SJCRH30 (cell line): ENCODE measurements around the gene RNASE7. TPM values are rescaled to one million over a fixed set of nuclear protein-coding genes. Genes with fewer than 3 reads are reported as not detected.

Experiments
- DNase-seq, 2 experiments: peaks; one replicate each; pipeline ENCODE4 v3.0.0-alpha.2; 2015 to 2020
- H3K27ac ChIP-seq: fragments of 250-450 bp; sonication (Bioruptor Pico); 2 replicates; pipeline ENCODE4 v1.5.1; 2020; ENCODE audit warnings: mild to moderate bottlenecking, moderate library complexity
- H3K27me3 ChIP-seq: fragments of 250-450 bp; sonication (Bioruptor Pico); 2 replicates; pipeline ENCODE4 v1.5.1; 2020; ENCODE audit warnings: mild to moderate bottlenecking, moderate library complexity
- H3K36me3 ChIP-seq: fragments of 250-450 bp; sonication (Bioruptor Pico); 2 replicates; pipeline ENCODE4 v1.5.1; 2020; ENCODE audit warnings: mild to moderate bottlenecking, moderate library complexity
- H3K4me1 ChIP-seq: fragments of 250-450 bp; sonication (Bioruptor Pico); 2 replicates; pipeline ENCODE4 v1.5.1; 2020; ENCODE audit warnings: mild to moderate bottlenecking, moderate library complexity
- H3K4me3 ChIP-seq: fragments of 250-450 bp; sonication (Bioruptor Pico); 2 replicates; pipeline ENCODE4 v1.5.1; 2020; ENCODE audit warnings: mild to moderate bottlenecking, moderate library complexity
- H3K9me3 ChIP-seq: fragments of 250-450 bp; sonication (Bioruptor Pico); replicated peaks from 2 replicates; pipeline ENCODE4 v1.5.1; 2020; ENCODE audit warnings: mild to moderate bottlenecking, moderate library complexity
- total RNA-seq: library from RNA; depleted of rRNA; stranded (reverse); fragments of >200 nt; shearing (Covaris generic); gene quantifications from 2 replicates; pipeline ENCODE4 v1.2.3, GENCODE V29; 2014

Gene RNASE7
- total RNA-seq, 1 experiment from 2014 or later, result not detected

DNA sequence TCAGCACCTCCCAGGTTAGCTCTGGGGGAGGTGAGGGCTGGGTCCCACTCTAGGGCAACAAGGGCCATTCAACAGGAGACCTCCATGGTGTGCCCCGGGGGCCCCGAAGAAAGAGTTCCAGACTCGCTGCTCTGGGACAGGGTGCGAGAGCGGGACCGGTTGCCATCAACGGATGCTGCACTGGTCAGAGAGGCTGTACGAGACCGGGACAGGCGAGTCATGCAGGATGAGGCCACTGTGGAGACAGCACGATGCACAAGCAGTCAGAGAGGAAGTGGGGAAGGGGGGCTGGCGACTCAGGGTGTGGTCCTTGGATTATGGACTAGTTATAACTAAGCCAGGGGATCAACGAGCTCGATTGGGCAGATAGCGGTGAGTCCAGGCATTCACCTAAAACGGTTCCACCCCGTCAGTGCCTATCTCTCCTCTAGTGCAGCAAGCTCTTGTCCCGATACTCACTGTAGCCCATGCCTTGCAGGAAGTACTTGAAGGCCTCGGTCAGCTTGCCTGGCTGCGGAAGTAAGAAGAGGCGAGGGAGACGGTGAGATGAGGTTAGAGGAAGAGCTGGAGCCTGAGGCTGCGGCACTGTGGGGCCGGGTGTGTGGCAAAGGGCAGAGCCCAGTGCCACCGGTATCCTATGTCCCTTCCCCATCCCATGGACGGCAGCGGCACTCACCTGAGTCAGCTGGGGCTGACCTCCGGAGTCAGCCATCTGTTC lies 24.5 kb upstream of the RNASE7 start:
- H3K27ac ChIP-seq, result no peak overlapping the region
- DNase-seq, result no peak
- H3K27me3 ChIP-seq, result no peaks in the 10 kb centered on the region; the same call in 1 of the 2 replicates

DNA sequence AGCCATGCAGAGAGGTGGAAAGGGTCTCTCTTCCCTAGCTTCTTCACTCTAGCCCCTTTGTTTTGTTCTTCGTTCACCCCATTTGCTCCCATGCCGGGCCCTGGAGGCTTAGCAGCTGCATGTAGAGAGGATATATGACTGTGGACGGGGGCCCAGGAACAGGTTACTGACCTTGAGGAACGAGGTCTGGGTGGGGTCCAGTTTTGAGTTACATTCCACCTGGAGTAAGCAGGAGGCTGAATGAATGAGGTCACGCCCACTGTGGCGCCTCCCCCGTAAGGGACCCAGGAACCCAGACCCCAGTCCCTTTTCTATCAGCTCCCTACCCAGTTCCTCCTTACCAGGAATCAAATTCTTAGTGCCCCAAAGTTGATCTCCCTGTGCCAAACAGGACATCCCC lies 23.9 kb upstream of the RNASE7 start:
- Histone ChIP-seq H3K4me3 (no peak overlapping the region), H3K4me1 (peaks cover 3% of the 10 kb centered on the region; the same call in 1 of the 2 replicates), H3K36me3 (no peaks in the 10 kb centered on the region), H3K9me3 (no peaks in the 10 kb centered on the region), H3K27ac (no peak overlapping the region), H3K27me3 (peaks cover 4% of the 10 kb centered on the region; the same call in 1 of the 2 replicates)
- DNase-seq, result no peak

More for the DNA sequence above, 24.5 kb upstream of the RNASE7 start:
- Histone ChIP-seq H3K36me3 (no peaks in the 10 kb centered on the region), H3K9me3 (no peaks in the 10 kb centered on the region), H3K4me3 (no peak overlapping the region), H3K4me1 (peaks cover 3% of the 10 kb centered on the region; the same call in 1 of the 2 replicates)

DNA sequence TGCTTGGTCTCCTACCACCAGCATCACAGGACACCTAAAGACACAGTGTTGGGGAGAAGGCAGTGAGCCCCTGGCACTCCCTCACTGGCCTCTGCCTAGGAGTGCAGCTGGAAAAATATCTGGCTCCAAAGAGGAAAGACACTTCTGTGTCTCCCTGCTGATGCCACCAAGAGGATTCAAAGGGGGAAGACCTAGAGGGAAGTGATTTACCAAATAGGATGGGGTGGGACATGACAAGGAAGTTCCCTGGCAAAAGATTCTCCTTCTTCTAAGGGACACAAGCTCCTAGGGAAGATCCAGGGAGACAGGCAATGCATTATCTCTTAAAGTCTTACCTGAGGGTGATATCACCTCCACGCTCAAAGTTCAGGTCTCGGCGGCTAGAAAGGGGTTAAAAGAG lies 23.4 kb upstream of the RNASE7 start:
- peaks cover 3% of the 10 kb centered on the region; the same call in 1 of the 2 replicates for H3K4me1 ChIP-seq

DNA sequence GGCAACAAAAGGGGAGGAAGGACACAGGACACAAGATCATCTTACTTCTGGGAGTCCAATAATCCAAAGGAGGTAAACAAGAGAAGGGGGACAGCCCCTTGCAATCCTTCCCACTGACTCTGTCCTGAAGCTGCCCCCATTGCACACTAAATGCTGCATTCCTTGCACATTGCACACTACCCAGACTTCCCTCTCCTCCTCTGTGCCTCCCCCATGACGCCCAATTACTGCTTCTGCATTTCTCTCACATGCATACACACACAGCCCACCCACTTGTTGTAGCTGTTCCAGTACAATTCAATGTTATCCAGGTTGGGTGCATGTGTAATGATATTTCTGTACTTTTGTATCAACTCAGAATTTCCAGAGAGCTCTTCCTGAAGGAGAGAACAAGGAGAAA lies 22.8 kb upstream of the RNASE7 start:
- Histone ChIP-seq H3K27ac (no peak overlapping the region), H3K36me3 (no peaks in the 10 kb centered on the region), H3K4me1 (peaks cover 3% of the 10 kb centered on the region; the same call in 1 of the 2 replicates), H3K4me3 (no peak overlapping the region), H3K27me3 (peaks cover 13% of the 10 kb centered on the region; the same call in 1 of the 2 replicates), H3K9me3 (no peaks in the 10 kb centered on the region)
- DNase-seq, result no peak

More for the DNA sequence above, 23.4 kb upstream of the RNASE7 start:
- H3K27me3 ChIP-seq, result peaks cover 8% of the 10 kb centered on the region; the same call in 1 of the 2 replicates
- H3K36me3 ChIP-seq, result no peaks in the 10 kb centered on the region
- no peak for DNase-seq
- no peaks in the 10 kb centered on the region for H3K9me3 ChIP-seq
- no peak overlapping the region for H3K27ac ChIP-seq
- H3K4me3 ChIP-seq, result no peak overlapping the region

DNA sequence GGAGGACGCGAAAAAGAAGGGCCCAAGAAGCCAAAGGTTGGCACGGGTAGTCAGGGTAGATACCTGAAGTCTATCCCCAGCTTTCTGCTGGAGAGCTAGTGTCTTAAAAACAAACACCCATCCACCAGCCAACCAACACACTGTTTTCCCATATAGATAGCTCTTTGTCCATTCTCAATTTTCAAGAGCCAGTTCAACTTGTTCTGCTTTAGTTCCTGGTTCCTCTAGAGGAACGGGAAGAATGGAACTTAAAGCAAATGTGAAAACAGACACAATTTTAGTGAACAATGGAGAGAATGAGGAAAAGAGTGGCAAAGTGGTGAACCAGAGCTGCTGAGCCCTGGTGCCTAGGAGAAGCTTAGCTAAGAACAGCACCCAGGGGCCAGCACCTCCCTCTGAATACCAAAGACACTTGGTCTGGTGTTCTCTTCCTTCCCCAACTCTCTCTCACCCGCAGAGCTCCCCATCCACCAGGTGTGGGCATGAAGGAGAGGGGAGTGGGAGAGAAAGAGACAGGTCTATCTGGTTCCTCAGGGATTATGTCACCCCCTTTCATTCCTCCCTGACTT lies 21.1 kb upstream of the RNASE7 start:
- no peak for DNase-seq
- no peaks in the 10 kb centered on the region for H3K36me3 ChIP-seq
- H3K4me3 ChIP-seq, result no peak overlapping the region
- no peaks in the 10 kb centered on the region for H3K9me3 ChIP-seq
- H3K27ac ChIP-seq, result no peak overlapping the region
- H3K4me1 ChIP-seq, result no peaks in the 10 kb centered on the region
- H3K27me3 ChIP-seq, result peaks cover 20% of the 10 kb centered on the region

DNA sequence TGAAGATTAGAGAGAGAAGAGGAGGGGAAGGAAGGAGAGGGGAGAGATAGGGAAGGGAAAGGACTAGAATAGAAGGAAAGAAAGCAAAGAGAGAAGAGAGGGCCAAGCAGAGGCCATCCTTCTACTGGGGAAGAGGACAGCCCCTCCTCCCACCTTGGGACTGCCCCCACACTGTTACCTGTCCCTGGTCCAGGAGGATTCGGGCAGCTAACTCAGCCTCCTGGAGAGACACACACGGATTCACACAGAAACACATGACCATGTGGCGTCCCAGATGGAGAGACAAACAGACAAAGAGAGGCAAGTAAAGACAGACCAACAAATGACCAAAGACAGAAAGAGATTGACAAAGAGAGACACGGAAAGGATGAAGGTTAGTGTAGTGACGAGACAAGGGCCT lies 19.5 kb upstream of the RNASE7 start:
- Histone ChIP-seq H3K4me3 (no peak overlapping the region), H3K36me3 (no peaks in the 10 kb centered on the region), H3K27ac (no peak overlapping the region), H3K9me3 (no peaks in the 10 kb centered on the region), H3K4me1 (no peaks in the 10 kb centered on the region), H3K27me3 (peaks cover 20% of the 10 kb centered on the region)
- no peak for DNase-seq

DNA sequence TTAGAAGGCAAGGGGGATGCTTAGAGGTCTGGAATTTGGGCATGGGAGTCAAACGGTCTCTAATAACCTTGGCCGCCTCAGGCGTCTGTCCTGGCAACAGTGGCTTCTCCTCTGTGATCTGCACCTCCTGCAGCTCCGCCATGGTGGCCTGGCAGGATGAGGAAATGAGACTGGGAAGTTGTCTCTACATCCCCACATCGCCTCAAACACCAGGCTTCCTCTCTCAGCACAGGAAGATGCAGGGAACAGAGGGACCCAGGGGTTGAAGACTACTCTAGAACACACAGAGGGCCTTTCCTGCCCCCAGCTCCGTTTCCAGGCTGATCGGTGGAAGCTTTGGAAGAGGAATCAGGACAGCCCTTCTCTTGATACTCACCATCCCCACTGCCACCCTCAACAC lies 19.0 kb upstream of the RNASE7 start:
- peaks cover 20% of the 10 kb centered on the region for H3K27me3 ChIP-seq
- H3K36me3 ChIP-seq, result no peaks in the 10 kb centered on the region
- no peak for DNase-seq
- H3K27ac ChIP-seq, result no peak overlapping the region
- H3K4me3 ChIP-seq, result no peak overlapping the region
- no peaks in the 10 kb centered on the region for H3K9me3 ChIP-seq
- H3K4me1 ChIP-seq, result no peaks in the 10 kb centered on the region

DNA sequence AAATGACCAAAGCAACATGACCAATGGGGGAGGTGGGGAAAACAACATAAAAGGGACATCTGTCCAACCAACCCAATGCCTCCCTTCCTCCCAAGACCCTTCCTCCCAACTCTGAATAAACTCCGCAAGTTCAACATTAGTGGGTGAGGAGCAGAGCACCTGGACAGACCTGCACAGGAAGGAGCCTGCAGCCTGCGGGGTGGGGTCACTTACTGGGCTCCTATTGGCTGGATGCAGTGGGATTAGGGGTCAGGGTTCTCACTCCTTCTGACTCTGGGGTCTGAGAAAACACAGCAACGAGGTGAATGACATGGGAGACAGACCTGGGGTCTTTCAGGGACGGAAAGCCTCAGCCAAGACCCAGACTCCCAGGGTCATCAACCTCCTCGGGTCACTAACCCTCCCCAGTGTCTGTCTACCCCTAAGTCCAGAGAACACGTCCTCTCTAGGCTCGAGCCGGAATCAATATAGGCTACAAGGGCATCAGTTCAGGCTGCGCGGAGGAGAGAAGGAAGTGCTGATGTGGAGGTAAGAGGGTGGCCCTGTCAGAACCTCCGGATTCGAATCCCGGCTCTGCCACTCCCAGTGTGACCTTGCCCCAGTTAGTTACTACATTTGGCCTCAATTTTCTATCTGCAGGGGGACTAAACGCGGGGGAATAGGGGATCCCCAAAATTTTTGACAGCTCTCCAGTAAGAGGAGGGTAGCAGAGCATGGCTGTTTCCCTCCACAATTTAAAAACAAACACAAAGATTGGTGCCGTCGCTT lies 18.2 kb upstream of the RNASE7 start:
- H3K27me3 ChIP-seq, result peaks cover 20% of the 10 kb centered on the region

DNA sequence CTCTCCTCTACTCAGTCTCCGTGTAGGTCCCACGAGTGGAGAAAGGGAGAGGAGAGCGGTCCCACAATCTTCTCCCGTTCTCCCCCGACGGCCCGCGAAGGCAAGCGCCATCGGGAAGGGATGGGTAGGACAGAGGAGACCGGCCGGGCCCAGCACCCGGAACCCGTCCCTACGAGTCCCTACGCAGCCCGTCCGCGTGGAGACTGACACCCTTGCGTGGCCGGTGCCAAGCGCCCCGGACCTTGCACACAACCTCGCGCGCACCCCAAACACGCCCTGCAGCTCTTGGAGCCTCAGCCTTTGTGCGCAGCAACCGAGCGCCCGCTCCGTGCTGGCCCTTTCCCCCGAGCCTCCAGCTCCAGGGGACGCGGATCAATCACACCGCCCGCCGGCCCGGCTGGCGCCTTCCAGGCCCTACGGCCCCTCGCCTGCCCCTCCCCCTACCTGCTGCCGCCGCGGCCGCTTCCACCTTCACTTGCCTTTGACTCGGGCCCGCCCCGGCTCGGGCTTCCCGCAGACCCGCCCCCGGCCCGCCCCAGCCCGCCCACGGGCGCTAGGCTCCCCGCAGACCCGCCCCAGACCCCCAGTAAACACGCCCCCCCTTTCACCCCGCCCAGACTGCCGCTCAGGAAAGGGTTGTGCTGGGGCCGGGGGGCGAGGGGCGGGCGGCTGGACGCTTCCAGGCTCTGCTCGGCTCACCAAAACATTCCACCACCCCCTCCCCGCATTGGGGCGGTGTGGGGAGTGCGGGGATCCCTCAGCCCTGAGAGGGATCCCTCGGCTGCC lies 17.4 kb upstream of the RNASE7 start, which contains the start of gene NDRG2:
NDRG2 (minus strand) TSS at position 477 of the 786 bp plus-strand sequence. CDS start 1,746 bp downstream, outside the sequence.
- H3K4me3 ChIP-seq, result peak within 1 kb of the TSS; percentile 66
- DNase-seq, result peak; percentile 54 to 65
- H3K36me3 ChIP-seq, result no peaks in the 10 kb centered on the region
- no peak within 1 kb of the TSS for H3K27ac ChIP-seq
- H3K4me1 ChIP-seq, result no peaks in the 10 kb centered on the region
- peaks cover 20% of the 10 kb centered on the region for H3K27me3 ChIP-seq
- H3K9me3 ChIP-seq, result no peaks in the 10 kb centered on the region

More for the DNA sequence above, 18.2 kb upstream of the RNASE7 start:
- Histone ChIP-seq H3K4me1 (no peaks in the 10 kb centered on the region), H3K27ac (no peak overlapping the region), H3K36me3 (no peaks in the 10 kb centered on the region), H3K9me3 (no peaks in the 10 kb centered on the region), H3K4me3 (peak overlapping the region; percentile 66)
- DNase-seq, result no peak

DNA sequence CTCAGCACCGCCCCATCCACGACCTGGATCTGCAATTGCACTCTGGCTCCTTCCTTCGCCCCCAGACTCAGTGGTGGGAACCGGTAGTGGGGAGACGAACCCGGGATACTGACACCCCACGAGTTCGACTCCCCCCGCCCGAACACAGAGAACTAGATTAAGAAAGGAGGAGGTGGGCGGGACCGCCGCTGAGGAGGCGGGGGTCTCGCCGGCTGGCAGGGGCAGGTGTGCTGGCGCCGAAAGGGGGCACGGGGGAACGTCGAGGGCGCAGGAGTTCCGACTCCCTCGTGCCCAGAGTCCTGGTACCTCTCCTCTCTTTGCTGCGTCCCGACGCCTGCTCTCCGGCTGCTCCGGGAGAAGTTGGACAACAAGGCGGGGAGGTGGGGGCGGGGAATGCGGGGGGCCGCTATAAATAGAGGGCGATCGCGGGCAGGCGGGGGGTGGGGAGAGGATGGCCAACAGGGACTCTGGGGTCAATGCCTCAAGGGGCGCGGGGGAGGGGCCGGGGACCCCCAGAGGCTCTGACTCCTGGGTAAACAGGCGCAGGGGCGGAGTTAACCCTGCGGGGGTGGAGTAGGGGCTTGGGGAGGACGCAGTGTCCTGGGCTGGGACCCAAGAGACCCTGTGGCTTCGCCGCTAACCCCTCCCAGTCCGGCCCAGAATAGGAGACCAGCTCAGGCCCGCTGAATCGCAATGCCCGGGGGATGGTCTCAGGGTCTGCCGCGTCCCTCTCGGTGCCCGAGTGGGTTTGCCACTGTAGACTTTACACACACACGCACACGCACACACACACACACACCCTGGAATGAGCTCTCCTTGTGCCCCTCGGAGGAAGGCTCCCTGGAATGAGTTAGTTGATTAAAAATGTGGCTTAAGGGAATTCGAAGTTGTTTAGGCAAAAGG lies 16.5 kb upstream of the RNASE7 start:
- Histone ChIP-seq H3K4me3 (peak overlapping the region; percentile 66), H3K36me3 (no peaks in the 10 kb centered on the region), H3K27me3 (peaks cover 20% of the 10 kb centered on the region), H3K4me1 (no peaks in the 10 kb centered on the region), H3K27ac (no peak overlapping the region), H3K9me3 (no peaks in the 10 kb centered on the region)
- DNase-seq, result peak in 1 of 2 experiments; percentile 18

DNA sequence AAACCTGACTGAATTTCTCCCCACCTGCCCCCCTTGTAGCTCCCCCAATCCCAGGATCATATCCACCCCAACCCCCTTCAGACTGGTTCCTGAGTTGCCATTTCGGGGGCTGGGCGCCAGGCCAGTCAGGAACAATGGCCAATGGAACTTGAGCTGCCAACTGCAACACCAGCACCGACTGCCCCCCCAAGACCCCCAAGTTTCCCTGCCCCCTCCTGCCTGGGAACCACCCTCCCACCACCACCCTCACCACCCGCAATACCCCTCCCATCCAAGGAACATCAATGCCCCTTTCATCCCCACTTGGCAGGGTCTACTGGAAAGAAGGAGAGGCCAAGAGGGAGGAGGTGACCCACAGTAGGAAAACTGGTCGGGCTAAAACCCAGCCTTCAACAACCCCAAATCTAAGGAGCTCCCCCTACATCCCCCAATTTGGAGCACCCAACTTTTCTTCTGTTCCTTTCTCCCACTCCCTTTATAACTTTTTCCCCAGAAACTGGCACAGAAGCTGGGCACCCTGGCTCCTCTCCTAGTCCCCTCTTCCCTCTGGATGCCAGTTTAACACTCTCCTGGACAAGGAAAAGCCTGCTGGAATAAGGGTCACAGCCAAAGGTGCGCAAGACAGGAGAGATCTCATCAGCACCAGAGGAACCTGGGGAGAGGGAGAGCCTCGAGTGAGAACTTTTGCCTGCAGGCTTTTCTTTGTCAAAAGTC lies 15.7 kb upstream of the RNASE7 start:
- H3K27ac ChIP-seq, result no peak overlapping the region
- no peak overlapping the region for H3K4me3 ChIP-seq
- H3K9me3 ChIP-seq, result no peaks in the 10 kb centered on the region
- no peak for DNase-seq
- H3K4me1 ChIP-seq, result no peaks in the 10 kb centered on the region
- peaks cover 25% of the 10 kb centered on the region for H3K27me3 ChIP-seq
- no peaks in the 10 kb centered on the region for H3K36me3 ChIP-seq

DNA sequence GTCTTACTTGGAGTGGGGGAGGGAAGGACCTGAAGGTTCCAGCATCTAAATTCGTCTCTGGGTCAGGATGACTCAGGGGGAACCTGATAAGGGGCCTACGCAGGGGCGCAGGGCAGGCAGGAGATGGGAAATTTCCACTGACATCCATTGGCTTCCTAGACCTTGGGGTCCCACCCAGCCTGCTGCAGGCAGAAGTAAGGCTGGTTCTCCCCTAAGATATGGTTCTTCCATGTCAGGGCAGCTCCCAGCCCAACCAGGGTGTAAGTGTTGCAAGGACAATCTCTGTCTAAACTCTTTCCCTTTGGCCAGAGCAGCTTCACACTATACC lies 15.2 kb upstream of the RNASE7 start:
- H3K36me3 ChIP-seq, result no peaks in the 10 kb centered on the region
- H3K27me3 ChIP-seq, result peaks cover 28% of the 10 kb centered on the region
- DNase-seq, result no peak
- no peaks in the 10 kb centered on the region for H3K9me3 ChIP-seq
- H3K4me1 ChIP-seq, result no peaks in the 10 kb centered on the region
- H3K27ac ChIP-seq, result no peak overlapping the region
- no peak overlapping the region for H3K4me3 ChIP-seq

DNA sequence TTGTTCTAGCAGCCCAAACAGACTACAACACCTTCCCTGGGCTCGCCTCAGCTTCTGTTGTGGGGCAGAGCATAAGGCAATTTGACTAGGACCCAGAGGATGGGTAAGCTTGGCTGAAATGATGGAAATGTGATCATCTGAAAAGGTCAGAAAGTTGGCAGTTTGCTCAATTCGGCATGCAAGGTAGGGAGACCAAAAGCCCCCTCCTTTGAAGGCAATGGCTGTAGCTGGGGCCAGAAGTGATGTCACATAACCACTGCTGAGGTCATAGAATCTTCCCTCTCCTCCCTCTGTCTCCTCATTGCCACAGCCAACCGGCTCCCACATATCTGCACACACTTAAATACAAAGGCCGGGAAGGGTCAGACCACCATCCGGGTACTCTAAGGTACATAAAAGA lies 12.2 kb upstream of the RNASE7 start, which contains the start of gene TPPP2:
TPPP2 (plus strand) TSS at position 301 of the 400 bp plus-strand sequence. CDS start 365 bp downstream, outside the sequence.
- Histone ChIP-seq H3K9me3 (no peaks in the 10 kb centered on the region), H3K27ac (no peak within 1 kb of the TSS), H3K4me1 (no peaks in the 10 kb centered on the region), H3K4me3 (no peak within 1 kb of the TSS), H3K27me3 (peaks cover 17% of the 10 kb centered on the region), H3K36me3 (no peaks in the 10 kb centered on the region)
- no peak for DNase-seq
